H1 (cell line): ENCODE data around the gene OSBPL6.

Source experiments
- BRCA1 ChIP-seq: IDR thresholded peaks from 2 replicates; pipeline ENCODE4 v1.6.1; 2012; ENCODE audit warnings: low read depth, low read length, improper control_type of control experiment
- EGR1 ChIP-seq: IDR thresholded peaks from 2 replicates; pipeline ENCODE4 v1.6.1; 2011; ENCODE audit warnings: low read depth, low read length, borderline replicate concordance
- EZH2 ChIP-seq: fragments of 200-600 bp; sonication (generic); IDR thresholded peaks from 2 replicates; pipeline ENCODE4 v1.7.1; 2012; ENCODE audit warnings: low read depth, mild to moderate bottlenecking, moderate library complexity, low read length, inconsistent platforms; ENCODE audit not compliant: severe bottlenecking
- JUN ChIP-seq: IDR thresholded peaks from 2 replicates; pipeline ENCODE4 v1.6.1; 2011; ENCODE audit warnings: low read depth, mild to moderate bottlenecking, improper control_type of control experiment, low read length
- POLR2A ChIP-seq, 2 experiments: IDR thresholded peaks; 1 replicate in 1 of 2; 2 replicates in 1 of 2; pipeline ENCODE4 v1.6.1; 2011; ENCODE audit warnings: low read depth in 2 of 2, low read length in 2 of 2, mild to moderate bottlenecking in 2 of 2; ENCODE audit errors: control extremely low read depth in 1 of 2
- POLR2AphosphoS5 ChIP-seq: IDR thresholded peaks from 2 replicates; pipeline ENCODE4 v1.6.1; 2011; ENCODE audit warnings: low read depth, low read length
- RFX5 ChIP-seq: IDR thresholded peaks from 2 replicates; pipeline ENCODE4 v1.6.1; 2011; ENCODE audit warnings: low read depth, low read length, improper control_type of control experiment, borderline replicate concordance
- SUZ12 ChIP-seq: fragments of 200-600 bp; sonication (generic); IDR thresholded peaks from 2 replicates; pipeline ENCODE4 v1.6.1; 2012; ENCODE audit warnings: mild to moderate bottlenecking, inconsistent platforms, low read length, moderate library complexity, mixed read lengths
- TAF1 ChIP-seq: IDR thresholded peaks from 2 replicates; pipeline ENCODE4 v1.6.1; 2011; ENCODE audit warnings: mild to moderate bottlenecking, low read depth, low read length
- TF ChIP-seq, protein P1 (sequence below), 3 experiments: IDR thresholded peaks; 1 replicate in 2 of 3; 2 replicates in 1 of 3; pipeline versions ENCODE4 v1.5.1 to v1.6.1; 2011; ENCODE audit warnings: low read length in 3 of 3, mild to moderate bottlenecking in 3 of 3, inconsistent platforms in 2 of 3, low read depth in 1 of 3, moderate library complexity in 1 of 3; ENCODE audit not compliant: insufficient read depth in 1 of 3; ENCODE audit errors: control extremely low read depth in 1 of 3

DNA sequence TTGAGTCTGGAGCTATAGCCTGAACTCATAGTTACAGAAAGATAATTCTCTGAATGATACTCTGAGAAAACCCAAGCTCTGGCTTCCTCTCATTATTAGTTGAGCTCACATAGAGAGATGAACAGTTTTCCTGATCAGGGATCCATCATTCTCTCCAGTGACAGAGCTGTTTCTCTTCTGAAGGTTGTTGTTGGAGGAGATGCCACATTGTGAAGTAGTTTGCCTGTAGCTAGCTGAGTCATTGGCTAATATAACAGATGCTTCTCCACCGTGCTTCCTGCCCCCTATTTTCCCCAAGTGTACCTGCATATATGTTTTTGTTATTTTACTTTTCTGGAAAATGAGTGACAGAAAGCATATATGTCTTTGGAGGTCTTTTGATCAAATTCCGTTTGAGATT is 64.6 kb downstream of the OSBPL6 start:
- TF ChIP-seq BRCA1 (no peak), TAF1 (no peak), RFX5 (no peak), POLR2AphosphoS5 (no peak), JUN (no peak), SUZ12 (no peak), EZH2 (no peak), POLR2A (IDR thresholded peaks at IDR 0.05; ENCODE audit: control extremely low read depth in 1 of 2, low read depth in 2 of 2, low read length in 2 of 2) (no peak), EGR1 (no peak)
- TF ChIP-seq, protein P1, sequence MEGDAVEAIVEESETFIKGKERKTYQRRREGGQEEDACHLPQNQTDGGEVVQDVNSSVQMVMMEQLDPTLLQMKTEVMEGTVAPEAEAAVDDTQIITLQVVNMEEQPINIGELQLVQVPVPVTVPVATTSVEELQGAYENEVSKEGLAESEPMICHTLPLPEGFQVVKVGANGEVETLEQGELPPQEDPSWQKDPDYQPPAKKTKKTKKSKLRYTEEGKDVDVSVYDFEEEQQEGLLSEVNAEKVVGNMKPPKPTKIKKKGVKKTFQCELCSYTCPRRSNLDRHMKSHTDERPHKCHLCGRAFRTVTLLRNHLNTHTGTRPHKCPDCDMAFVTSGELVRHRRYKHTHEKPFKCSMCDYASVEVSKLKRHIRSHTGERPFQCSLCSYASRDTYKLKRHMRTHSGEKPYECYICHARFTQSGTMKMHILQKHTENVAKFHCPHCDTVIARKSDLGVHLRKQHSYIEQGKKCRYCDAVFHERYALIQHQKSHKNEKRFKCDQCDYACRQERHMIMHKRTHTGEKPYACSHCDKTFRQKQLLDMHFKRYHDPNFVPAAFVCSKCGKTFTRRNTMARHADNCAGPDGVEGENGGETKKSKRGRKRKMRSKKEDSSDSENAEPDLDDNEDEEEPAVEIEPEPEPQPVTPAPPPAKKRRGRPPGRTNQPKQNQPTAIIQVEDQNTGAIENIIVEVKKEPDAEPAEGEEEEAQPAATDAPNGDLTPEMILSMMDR (IDR thresholded peaks at IDR 0.05; ENCODE audit: control extremely low read depth in 1 of 3, insufficient read depth in 1 of 3, low read depth in 1 of 3, low read length in 3 of 3), result no peak
